ENCODE data around the gene GAREM2.

Gene GAREM2

GRCh38 chr2:26172189-26172870 is 558 bp upstream of the GAREM2 start:
- no peaks in the 10 kb centered on the region for H3K27me3 ChIP-seq
- H3K4me3 ChIP-seq (ENCODE audit: low read depth, low read length) = no peak overlapping the region; the same call in 1 of the 2 replicates
- peak; percentile 52 for DNase-seq
- TF ChIP-seq CTCF (IDR thresholded peaks at IDR 0.05; ENCODE audit: low read depth, low read length) = no peak
- H3K4me1 ChIP-seq = peaks cover 11% of the 10 kb centered on the region
- no peaks in the 10 kb centered on the region for H3K9me3 ChIP-seq
- no peaks in the 10 kb centered on the region for H3K36me3 ChIP-seq

GRCh38 chr2:26173776-26174482 is 1.0 kb downstream of the GAREM2 start:
- Histone ChIP-seq H3K36me3 (no peaks in the 10 kb centered on the region), H3K27me3 (no peaks in the 10 kb centered on the region), H3K4me3 (ENCODE audit: low read depth, low read length) (peak overlapping the region; percentile 71), H3K4me1 (peaks cover 11% of the 10 kb centered on the region), H3K9me3 (no peaks in the 10 kb centered on the region)
- no peak for DNase-seq
- TF ChIP-seq CTCF (IDR thresholded peaks at IDR 0.05; ENCODE audit: low read depth, low read length) = no peak

- no peak for DNase-seq
- H3K9me3 ChIP-seq = no peaks in the 10 kb centered on the region
- no peak for TF ChIP-seq CTCF (IDR thresholded peaks at IDR 0.05; ENCODE audit: low read depth, low read length)
- H3K27me3 ChIP-seq = no peaks in the 10 kb centered on the region
- H3K4me1 ChIP-seq = peaks cover 15% of the 10 kb centered on the region
- no peaks in the 10 kb centered on the region for H3K36me3 ChIP-seq
- no peak overlapping the region for H3K4me3 ChIP-seq (ENCODE audit: low read depth, low read length)
Observed at GRCh38 chr2:26174691-26175465, 2.0 kb downstream of the GAREM2 start.

GRCh38 chr2:26175466-26176278 is 2.8 kb downstream of the GAREM2 start:
- peaks cover 15% of the 10 kb centered on the region for H3K4me1 ChIP-seq
- H3K4me3 ChIP-seq (ENCODE audit: low read depth, low read length) = no peak overlapping the region
- H3K36me3 ChIP-seq = no peaks in the 10 kb centered on the region
- DNase-seq = peak; percentile 67
- no peaks in the 10 kb centered on the region for H3K27me3 ChIP-seq
- H3K9me3 ChIP-seq = no peaks in the 10 kb centered on the region
- no peak for TF ChIP-seq CTCF (IDR thresholded peaks at IDR 0.05; ENCODE audit: low read depth, low read length)

GRCh38 chr2:26176279-26176615 is 3.4 kb downstream of the GAREM2 start:
- Histone ChIP-seq H3K36me3 (no peaks in the 10 kb centered on the region), H3K9me3 (no peaks in the 10 kb centered on the region), H3K4me1 (peaks cover 15% of the 10 kb centered on the region), H3K27me3 (no peaks in the 10 kb centered on the region), H3K4me3 (ENCODE audit: low read depth, low read length) (no peak overlapping the region)
- no peak for TF ChIP-seq CTCF (IDR thresholded peaks at IDR 0.05; ENCODE audit: low read depth, low read length)
- DNase-seq = no peak
